Fibroblast of lung (primary cell): ENCODE measurements around the gene MLPH. TPM values are rescaled to one million over a fixed set of nuclear protein-coding genes. Genes with fewer than 3 reads are reported as not detected.

Experiments
- DNase-seq, 2 donors: peaks; one replicate each; pipeline versions ENCODE4 v3.0.0 to v3.0.0-alpha.2; 2010; ENCODE audit warnings: low read depth in 2 of 2
- H2AFZ ChIP-seq: 2 replicates; pipeline ENCODE4 v1.5.1; 2012; ENCODE audit warnings: low read length, control low read depth, inconsistent platforms
- H3K27ac ChIP-seq: 2 replicates; pipeline ENCODE4 v1.5.1; 2011; ENCODE audit warnings: low read length, control low read depth; ENCODE audit not compliant: insufficient read depth
- H3K27me3 ChIP-seq: 2 replicates; pipeline ENCODE4 v1.5.1; 2011; ENCODE audit warnings: mild to moderate bottlenecking, low read length; ENCODE audit not compliant: control insufficient read depth, insufficient read depth
- H3K36me3 ChIP-seq: 2 replicates; pipeline ENCODE4 v1.5.1; 2011; ENCODE audit warnings: low read length; ENCODE audit not compliant: control insufficient read depth, insufficient read depth
- H3K4me1 ChIP-seq: 2 replicates; pipeline ENCODE4 v1.5.1; 2011; ENCODE audit warnings: low read length; ENCODE audit not compliant: control insufficient read depth, insufficient read depth; ENCODE audit errors: extremely low read depth
- H3K4me2 ChIP-seq: 2 replicates; pipeline ENCODE4 v1.5.1; 2011; ENCODE audit warnings: low read length, control low read depth; ENCODE audit not compliant: insufficient read depth; ENCODE audit errors: extremely low read depth
- H3K4me3 ChIP-seq, 4 experiments: fragments of 200-600 bp in 1 of 4; sonication (generic) in 1 of 4; replicated peaks in 1 of 4; 2 replicates each; pipeline ENCODE4 v1.5.1; 2011 to 2016; ENCODE audit warnings: low read length in 4 of 4, low read depth in 3 of 4, mild to moderate bottlenecking in 3 of 4, control low read depth in 2 of 4, inconsistent platforms in 1 of 4, mixed read lengths in 1 of 4; ENCODE audit not compliant: insufficient read depth in 1 of 4; ENCODE audit errors: control extremely low read depth in 1 of 4
- H3K79me2 ChIP-seq: 2 replicates; pipeline ENCODE4 v1.5.1; 2012; ENCODE audit warnings: mild to moderate bottlenecking, low read length, inconsistent platforms; ENCODE audit not compliant: control insufficient read depth, insufficient read depth
- H3K9ac ChIP-seq: 2 replicates; pipeline ENCODE4 v1.5.1; 2011; ENCODE audit warnings: mild to moderate bottlenecking, low read length, control low read depth; ENCODE audit not compliant: insufficient read depth
- H3K9me3 ChIP-seq: 2 replicates; pipeline ENCODE4 v1.5.1; 2012; ENCODE audit warnings: low read depth, low read length; ENCODE audit not compliant: control insufficient read depth, insufficient read depth
- H4K20me1 ChIP-seq: 2 replicates; pipeline ENCODE4 v1.5.1; 2011; ENCODE audit warnings: low read length; ENCODE audit not compliant: control insufficient read depth, insufficient read depth; ENCODE audit errors: extremely low read depth
- EZH2 ChIP-seq: IDR thresholded peaks from 2 replicates; pipeline ENCODE4 v1.5.1; 2012; ENCODE audit warnings: low read length, control low read depth, mild to moderate bottlenecking; ENCODE audit errors: missing control alignments
- polyA plus RNA-seq, 2 donors: library from polyadenylated mRNA; depleted of rRNA in 1 of 2; stranded (reverse) in 1 of 2; unstranded in 1 of 2; fragments of >200 nt; gene quantifications; 2 replicates each; pipeline ENCODE4 v1.2.1, GENCODE V29; 2011 to 2012; ENCODE audit warnings: missing spikeins in 1 of 2
- total RNA-seq: library from RNA; depleted of rRNA; stranded (reverse); fragments of >200 nt; gene quantifications from 2 replicates; pipeline ENCODE4 v1.2.1, GENCODE V29; 2014
- TF ChIP-seq, protein P1 (sequence below), 2 donors: IDR thresholded peaks in 1 of 2; conservative IDR thresholded peaks in 1 of 2; 1 replicate in 1 of 2; 2 replicates in 1 of 2; pipeline ENCODE4 v1.5.1; 2011 to 2012; ENCODE audit warnings: low read length in 2 of 2, control low read depth in 1 of 2, inconsistent platforms in 1 of 2, low read depth in 1 of 2, mild to moderate bottlenecking in 1 of 2

MLPH gene
- total and polyA plus RNA-seq, 2 donors (not counting 1 experiment from before 2014, with no cell fraction given), result 3.1 to 10.7 TPM

DNA sequence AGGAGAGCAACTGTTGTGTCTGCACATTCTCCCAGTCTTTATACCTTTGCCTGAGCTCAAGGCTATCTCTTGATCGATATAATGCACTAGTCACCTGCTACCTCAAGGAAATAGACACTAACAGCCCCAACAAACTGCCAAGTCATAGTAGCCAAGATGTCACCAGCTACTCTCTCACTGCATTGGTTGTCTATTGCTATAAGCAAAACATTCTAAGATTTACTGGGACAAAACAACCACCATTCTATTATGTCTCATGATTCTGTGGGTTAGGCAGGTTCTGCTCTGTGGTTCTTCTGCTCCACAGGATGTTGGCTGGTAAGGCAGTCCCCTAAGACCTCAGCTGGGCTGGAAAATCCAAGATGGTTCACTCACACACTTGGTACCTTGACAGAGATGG, 28.5 kb upstream of the MLPH start:
- Histone ChIP-seq H3K27me3 (no peaks in the 10 kb centered on the region), H3K9me3 (no peaks in the 10 kb centered on the region), H3K4me3 (no peak overlapping the region), H3K9ac (no peak overlapping the region), H2AFZ (no peak overlapping the region), H3K36me3 (no peaks in the 10 kb centered on the region), H3K27ac (no peak overlapping the region), H4K20me1 (no peaks in the 10 kb centered on the region), H3K4me2 (no peak overlapping the region), H3K79me2 (no peaks in the 10 kb centered on the region), H3K4me1 (peaks cover 27% of the 10 kb centered on the region)
- no peak for TF ChIP-seq EZH2
- TF ChIP-seq, protein P1, sequence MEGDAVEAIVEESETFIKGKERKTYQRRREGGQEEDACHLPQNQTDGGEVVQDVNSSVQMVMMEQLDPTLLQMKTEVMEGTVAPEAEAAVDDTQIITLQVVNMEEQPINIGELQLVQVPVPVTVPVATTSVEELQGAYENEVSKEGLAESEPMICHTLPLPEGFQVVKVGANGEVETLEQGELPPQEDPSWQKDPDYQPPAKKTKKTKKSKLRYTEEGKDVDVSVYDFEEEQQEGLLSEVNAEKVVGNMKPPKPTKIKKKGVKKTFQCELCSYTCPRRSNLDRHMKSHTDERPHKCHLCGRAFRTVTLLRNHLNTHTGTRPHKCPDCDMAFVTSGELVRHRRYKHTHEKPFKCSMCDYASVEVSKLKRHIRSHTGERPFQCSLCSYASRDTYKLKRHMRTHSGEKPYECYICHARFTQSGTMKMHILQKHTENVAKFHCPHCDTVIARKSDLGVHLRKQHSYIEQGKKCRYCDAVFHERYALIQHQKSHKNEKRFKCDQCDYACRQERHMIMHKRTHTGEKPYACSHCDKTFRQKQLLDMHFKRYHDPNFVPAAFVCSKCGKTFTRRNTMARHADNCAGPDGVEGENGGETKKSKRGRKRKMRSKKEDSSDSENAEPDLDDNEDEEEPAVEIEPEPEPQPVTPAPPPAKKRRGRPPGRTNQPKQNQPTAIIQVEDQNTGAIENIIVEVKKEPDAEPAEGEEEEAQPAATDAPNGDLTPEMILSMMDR (conservative IDR thresholded peaks at IDR 0.05 in 1 of 2, IDR thresholded peaks at IDR 0.05 in 1 of 2; ENCODE audit: low read depth in 1 of 2, low read length in 2 of 2), result no peak
- DNase-seq, result no peak

DNA sequence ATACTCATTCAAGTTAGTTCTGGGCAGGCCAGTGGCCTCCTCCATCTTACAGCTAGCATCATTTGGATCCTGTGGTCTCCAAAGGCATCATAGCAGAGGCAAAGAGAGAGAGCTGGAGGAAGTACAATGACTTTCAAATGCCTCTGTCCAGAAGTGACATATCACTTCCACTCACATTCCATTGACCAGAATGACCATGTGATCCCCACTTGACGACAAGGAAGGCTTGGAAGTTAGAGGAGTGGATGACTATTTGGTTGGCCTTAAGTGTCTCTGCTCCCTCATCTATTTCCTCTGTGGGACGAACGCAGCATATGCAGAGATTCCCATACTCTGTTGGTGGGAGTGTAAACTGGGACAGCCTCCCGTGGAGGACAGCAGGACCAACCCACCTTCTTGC, 27.8 kb upstream of the MLPH start:
- H3K9ac ChIP-seq, result no peak overlapping the region
- H3K27ac ChIP-seq, result peak overlapping the region; percentile 55
- no peak overlapping the region for H2AFZ ChIP-seq
- no peak overlapping the region for H3K4me3 ChIP-seq
- H3K4me2 ChIP-seq, result no peak overlapping the region
- DNase-seq, result peak; percentile 28 to 58
- no peaks in the 10 kb centered on the region for H3K79me2 ChIP-seq
- TF ChIP-seq, protein P1 (conservative IDR thresholded peaks at IDR 0.05 in 1 of 2, IDR thresholded peaks at IDR 0.05 in 1 of 2; ENCODE audit: low read depth in 1 of 2, low read length in 2 of 2), result no peak
- no peak for TF ChIP-seq EZH2
- H3K27me3 ChIP-seq, result no peaks in the 10 kb centered on the region
- no peaks in the 10 kb centered on the region for H3K9me3 ChIP-seq
- H4K20me1 ChIP-seq, result no peaks in the 10 kb centered on the region
- no peaks in the 10 kb centered on the region for H3K36me3 ChIP-seq
- peaks cover 27% of the 10 kb centered on the region for H3K4me1 ChIP-seq

DNA sequence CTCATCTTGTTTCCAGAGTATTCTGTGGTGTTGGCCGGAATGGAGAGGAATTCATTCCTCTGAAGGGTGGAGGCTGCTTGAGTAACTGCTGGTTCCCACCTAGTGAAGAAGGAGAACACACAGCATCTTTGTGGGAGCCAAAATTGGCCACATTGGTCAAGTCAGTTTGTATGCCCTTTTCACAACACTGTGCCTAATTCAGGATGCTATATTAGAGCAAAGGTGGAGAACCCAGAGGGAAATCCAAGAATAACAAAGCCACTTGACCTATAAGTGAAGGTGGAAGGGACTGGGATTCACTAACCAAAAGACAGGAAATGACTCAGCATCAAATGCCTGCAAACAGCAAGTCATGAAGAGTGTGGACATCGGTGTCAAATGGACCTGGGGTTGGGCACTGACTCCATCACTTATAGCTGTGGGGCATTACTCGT, 27.3 kb upstream of the MLPH start:
- no peak overlapping the region for H3K4me3 ChIP-seq
- H4K20me1 ChIP-seq, result no peaks in the 10 kb centered on the region
- peak overlapping the region; percentile 55 for H3K27ac ChIP-seq
- H3K9ac ChIP-seq, result no peak overlapping the region
- no peak overlapping the region for H2AFZ ChIP-seq
- no peak for TF ChIP-seq EZH2
- TF ChIP-seq, protein P1 (conservative IDR thresholded peaks at IDR 0.05 in 1 of 2, IDR thresholded peaks at IDR 0.05 in 1 of 2; ENCODE audit: low read depth in 1 of 2, low read length in 2 of 2), result no peak
- peak; percentile 90 to 94 for DNase-seq
- no peaks in the 10 kb centered on the region for H3K9me3 ChIP-seq
- H3K79me2 ChIP-seq, result no peaks in the 10 kb centered on the region
- no peak overlapping the region for H3K4me2 ChIP-seq
- H3K4me1 ChIP-seq, result peaks cover 27% of the 10 kb centered on the region
- H3K36me3 ChIP-seq, result no peaks in the 10 kb centered on the region
- H3K27me3 ChIP-seq, result no peaks in the 10 kb centered on the region
